ENCODE data around the gene CYB5B. TPM values are rescaled to one million over a fixed set of nuclear protein-coding genes. Genes with fewer than 3 reads are reported as not detected.

CYB5B gene, protein sequence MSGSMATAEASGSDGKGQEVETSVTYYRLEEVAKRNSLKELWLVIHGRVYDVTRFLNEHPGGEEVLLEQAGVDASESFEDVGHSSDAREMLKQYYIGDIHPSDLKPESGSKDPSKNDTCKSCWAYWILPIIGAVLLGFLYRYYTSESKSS
- polyA plus RNA-seq: 10 to 100 TPM; 24.9 to 63.0 (median 54.0) TPM

- WGBS, 3 donors: 3% methylated on average over 40 of the region's 40 CpGs
- H3K27ac ChIP-seq (ENCODE audit: low read depth, low read length): no peak within 1 kb of the TSS
These were observed at the start of gene CYB5B for GRCh38 chr16:69424053-69424934. CYB5B (plus strand) TSS chr16:69424619; CDS start chr16:69424684, 65 bp downstream.

GRCh38 chr16:69376393-69377059 lies 47.9 kb upstream of the CYB5B start:
- H3K27ac ChIP-seq (ENCODE audit: low read depth, low read length): no peak overlapping the region
- 97 to 99% (median 97%) methylated on average over 8 to 10 of the region's 10 CpGs for WGBS, 3 donors

GRCh38 chr16:69378036-69378435 lies 46.4 kb upstream of the CYB5B start:
- 78 to 97% (median 94%) methylated on average over 1 of the region's 1 CpG for WGBS, 3 donors
- no peak overlapping the region for H3K27ac ChIP-seq (ENCODE audit: low read depth, low read length)

- 66 to 84% (median 82%) methylated on average over 1 of the region's 1 CpG for WGBS, 3 donors
- H3K27ac ChIP-seq (ENCODE audit: low read depth, low read length): no peak overlapping the region
These were observed 45.7 kb upstream of the CYB5B start for GRCh38 chr16:69378760-69379159.

DNA sequence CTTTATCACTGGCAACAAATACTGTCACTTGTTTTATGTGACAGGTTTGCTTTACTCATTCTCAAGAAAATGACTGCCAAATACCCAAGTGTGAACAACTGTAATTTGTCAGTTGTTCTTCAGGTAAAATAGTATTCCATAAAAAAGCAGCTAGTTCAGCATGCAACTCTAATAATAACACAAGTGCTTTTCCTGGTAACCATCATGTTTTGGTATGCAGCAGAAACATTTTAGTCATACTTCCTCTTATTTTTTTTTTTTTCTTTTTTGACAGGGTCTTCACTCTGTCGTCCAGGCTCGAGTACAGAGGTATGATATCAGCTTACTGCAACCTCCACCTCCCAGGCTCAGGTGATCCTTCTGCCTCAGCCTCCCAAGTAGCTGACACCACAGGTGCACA lies 43.2 kb upstream of the CYB5B start:
- H3K27ac ChIP-seq (ENCODE audit: low read depth, low read length): no peak overlapping the region

DNA sequence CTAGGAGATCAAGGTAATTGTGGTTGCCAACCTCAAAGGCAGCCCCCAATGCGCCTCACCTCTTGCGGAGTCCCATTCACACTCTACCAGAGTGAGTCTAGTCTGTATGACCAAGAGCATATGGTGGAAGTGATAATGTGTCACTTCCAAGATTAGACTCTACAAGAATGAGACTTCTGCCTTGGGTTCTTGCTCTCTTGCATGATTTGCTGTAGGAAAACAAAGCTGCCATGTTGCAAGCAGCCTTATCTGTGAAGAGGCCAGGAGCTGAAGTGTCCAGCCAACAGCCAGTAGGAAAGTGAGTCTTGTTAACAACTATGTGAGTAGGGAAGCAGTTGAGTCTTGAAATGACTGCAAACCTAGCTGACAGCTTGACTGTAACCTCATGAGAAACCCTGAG lies 42.0 kb upstream of the CYB5B start:
- H3K27ac ChIP-seq (ENCODE audit: low read depth, low read length): no peak overlapping the region
- WGBS, 3 donors: 97 to 100% (median 98%) methylated on average over 2 of the region's 2 CpGs

More for the DNA sequence above, 43.2 kb upstream of the CYB5B start:
- 41 to 66% (median 49%) methylated on average over 2 of the region's 2 CpGs for WGBS, 3 donors

GRCh38 chr16:69384974-69385373 lies 39.4 kb upstream of the CYB5B start:
- H3K27ac ChIP-seq (ENCODE audit: low read depth, low read length): no peak overlapping the region
- WGBS, 3 donors: 3 to 6% (median 4%) methylated on average over 6 of the region's 6 CpGs

DNA sequence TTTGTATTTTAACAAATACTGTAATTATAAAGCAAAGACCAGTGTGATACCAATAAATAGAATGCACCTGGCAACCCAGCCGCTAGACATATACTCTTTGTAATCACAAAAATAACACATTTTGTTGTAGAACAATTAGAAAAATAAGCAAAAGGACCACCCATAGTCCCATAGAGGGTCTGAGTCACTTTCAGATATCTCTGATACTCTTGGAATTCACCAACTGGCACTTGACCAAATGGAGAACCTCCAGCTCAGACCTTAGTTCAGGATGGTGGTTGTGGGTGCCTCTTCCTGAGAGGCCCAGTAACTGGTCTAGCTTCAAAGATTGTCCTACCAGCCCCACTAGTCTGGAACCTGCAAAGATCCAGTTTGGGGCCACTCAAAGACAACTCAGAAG lies 37.8 kb upstream of the CYB5B start:
- no peak overlapping the region for H3K27ac ChIP-seq (ENCODE audit: low read depth, low read length)
- WGBS, 3 donors: 87 to 92% (median 90%) methylated on average over 1 of the region's 1 CpG

GRCh38 chr16:69393898-69394849 lies 30.2 kb upstream of the CYB5B start:
- WGBS, 3 donors: 78 to 79% (median 78%) methylated on average over 10 of the region's 10 CpGs
- no peak overlapping the region for H3K27ac ChIP-seq (ENCODE audit: low read depth, low read length)

GRCh38 chr16:69395859-69396186 lies 28.6 kb upstream of the CYB5B start:
- no peak overlapping the region for H3K27ac ChIP-seq (ENCODE audit: low read depth, low read length)

DNA sequence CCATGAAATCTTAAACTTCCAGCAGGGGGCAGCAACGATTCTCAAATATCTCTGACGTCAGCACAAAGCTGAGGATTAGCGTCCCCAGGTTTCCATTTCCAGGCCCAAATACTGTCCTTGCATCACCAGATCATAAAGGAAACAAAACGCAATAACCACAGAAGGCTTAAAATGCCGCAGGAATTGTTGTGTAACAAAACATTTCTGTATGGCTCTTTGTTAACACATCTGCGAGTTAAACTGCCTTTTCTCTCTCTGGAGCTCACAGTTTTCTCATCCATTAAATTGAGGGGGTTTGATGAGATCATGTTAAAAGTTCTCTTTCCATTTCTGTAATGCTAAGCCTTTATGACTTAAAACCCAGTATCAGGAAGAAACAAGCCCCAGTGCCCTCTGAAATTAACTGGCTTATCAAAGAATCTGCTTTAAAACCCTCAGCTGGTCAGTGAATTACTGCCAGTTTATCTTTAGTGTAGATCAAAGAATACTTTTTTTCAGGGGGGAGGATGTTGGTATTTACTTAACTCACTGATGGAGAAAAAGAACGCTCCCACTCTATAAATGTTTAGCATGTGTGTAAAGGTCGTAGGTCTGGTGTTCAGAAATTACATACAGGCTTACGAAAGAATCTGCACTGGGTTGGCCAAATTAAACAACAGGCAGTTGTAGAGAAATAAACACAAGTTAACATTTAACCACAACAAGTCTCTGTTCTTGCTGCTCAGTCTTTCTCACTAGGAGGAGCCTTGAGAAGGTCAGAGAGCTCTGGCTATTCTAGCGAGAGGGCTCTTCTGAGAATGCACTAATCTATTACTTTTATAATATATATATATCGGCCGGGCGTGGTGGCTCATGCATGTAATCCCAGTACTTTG lies 28.0 kb upstream of the CYB5B start:
- 15 to 40% (median 34%) methylated on average over 13 of the region's 13 CpGs for WGBS, 3 donors

DNA sequence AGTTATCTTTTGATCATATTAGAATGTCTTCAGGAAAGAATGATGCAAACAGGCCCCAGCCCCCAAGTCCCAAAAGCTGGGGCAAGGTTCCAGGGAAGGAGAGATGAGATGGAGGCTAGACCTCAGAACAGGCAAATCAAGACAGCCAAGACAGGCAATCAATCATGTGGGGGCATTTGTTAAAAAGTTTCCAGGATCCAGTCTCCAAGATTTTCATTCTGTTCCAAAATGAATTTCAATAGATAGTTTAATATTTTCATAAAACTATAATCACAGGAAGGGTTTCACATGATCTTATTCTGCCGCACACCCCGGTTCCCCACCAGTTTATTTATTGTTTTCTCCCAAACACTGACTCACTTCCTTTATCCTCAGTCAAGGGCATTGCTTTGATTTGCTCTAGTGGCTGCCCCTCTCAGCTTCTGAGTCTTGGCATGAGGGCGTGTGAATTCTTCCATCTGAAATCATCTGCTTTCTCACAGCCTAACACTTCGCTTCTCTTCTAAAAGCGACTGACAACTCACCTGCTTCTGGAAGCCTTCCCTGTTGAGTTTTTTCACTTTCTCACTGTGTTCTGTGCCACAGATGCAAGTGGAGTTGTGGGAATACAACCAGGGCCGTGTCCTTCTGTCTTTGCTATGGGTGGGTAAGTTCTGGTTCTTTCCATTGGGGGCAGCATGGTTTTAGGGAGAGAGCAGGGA lies 26.4 kb upstream of the CYB5B start:
- 14 to 55% (median 53%) methylated on average over 6 of the region's 6 CpGs for WGBS, 3 donors
- no peak overlapping the region for H3K27ac ChIP-seq (ENCODE audit: low read depth, low read length)

More for the DNA sequence above, 28.0 kb upstream of the CYB5B start:
- H3K27ac ChIP-seq (ENCODE audit: low read depth, low read length): no peak overlapping the region

- WGBS, 3 donors: 48 to 74% (median 59%) methylated on average over 3 of the region's 3 CpGs
These were observed 25.1 kb upstream of the CYB5B start for GRCh38 chr16:69399361-69399760.

GRCh38 chr16:69402439-69402838 lies 22.0 kb upstream of the CYB5B start:
- H3K27ac ChIP-seq (ENCODE audit: low read depth, low read length): no peak overlapping the region
- WGBS, 3 donors: 37 to 71% (median 50%) methylated on average over 4 of the region's 4 CpGs

More at GRCh38 chr16:69399361-69399760, 25.1 kb upstream of the CYB5B start:
- H3K27ac ChIP-seq (ENCODE audit: low read depth, low read length): no peak overlapping the region

- no peak overlapping the region for H3K27ac ChIP-seq (ENCODE audit: low read depth, low read length)
- WGBS, 3 donors: 7 to 47% (median 20%) methylated on average over 4 of the region's 4 CpGs
These were observed 20.1 kb upstream of the CYB5B start for GRCh38 chr16:69404275-69404805.

GRCh38 chr16:69405326-69405725 lies 19.1 kb upstream of the CYB5B start:
- WGBS, 3 donors: 85 to 100% (median 95%) methylated on average over 2 of the region's 2 CpGs
- no peak overlapping the region for H3K27ac ChIP-seq (ENCODE audit: low read depth, low read length)

DNA sequence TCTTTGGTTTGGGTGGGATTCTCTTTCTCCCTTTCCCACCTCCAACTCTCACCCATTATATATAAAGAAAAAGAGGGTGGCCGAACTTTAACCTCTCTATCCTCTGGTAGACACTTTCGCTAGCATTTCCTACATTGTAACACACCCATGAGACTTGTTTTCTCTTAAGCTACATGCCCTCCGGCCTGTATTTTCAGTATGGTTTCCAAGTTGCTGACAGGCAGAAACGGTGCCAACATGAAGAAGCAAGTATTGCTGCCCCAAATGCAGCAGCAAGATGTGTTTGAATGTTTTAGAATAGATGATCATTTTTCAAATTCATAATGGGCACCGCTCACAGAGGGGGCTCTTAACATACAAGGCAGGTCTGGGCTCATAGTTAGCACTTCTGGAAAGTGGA lies 18.7 kb upstream of the CYB5B start:
- H3K27ac ChIP-seq (ENCODE audit: low read depth, low read length): no peak overlapping the region
- 69 to 85% (median 73%) methylated on average over 5 of the region's 5 CpGs for WGBS, 3 donors
